Stimulated activated CD8-positive, alpha-beta memory T cell treated with anti-CD3 and anti-CD28 coated beads, Interleukin-4, amount 100 ng/mL, for 48 hours (primary cell): ENCODE measurements around the gene G6PC2.

Experiments
- DNase-seq: peaks from one replicate; pipeline ENCODE4 v3.0.0-alpha.2; 2020

G6PC2 gene

GRCh38 chr2:168949324-168949723, 48.2 kb downstream of the G6PC2 start:
- no peak for DNase-seq

GRCh38 chr2:168951871-168952270, 50.8 kb downstream of the G6PC2 start:
- no peak for DNase-seq

- no peak for DNase-seq
Measured at GRCh38 chr2:168952424-168952823, 51.3 kb downstream of the G6PC2 start.

GRCh38 chr2:168954256-168954655, 53.2 kb downstream of the G6PC2 start:
- DNase-seq: no peak

- DNase-seq: no peak
Measured at GRCh38 chr2:168955321-168955720, 54.2 kb downstream of the G6PC2 start.

- no peak for DNase-seq
Measured at GRCh38 chr2:168956392-168956791, 55.3 kb downstream of the G6PC2 start.
